Stimulated activated effector memory CD8-positive, alpha-beta T cell treated with anti-CD3 and anti-CD28 coated beads, Interleukin-12 subunit alpha, Interleukin-12 subunit beta, amount 100 ng/mL, for 72 hours (primary cell): ENCODE data around the gene SLC6A2.
A peak's percentile ranks its signal among the peaks of the same experiment; 100 is the strongest.

ENCODE experiments used
- ATAC-seq: fragments of 150-1000 bp; cut with Tn5 transposase; 2 replicates; pipeline ENCODE4 v1.10.0; 2021
- DNase-seq, 2 donors: peaks; one replicate each; pipeline ENCODE4 v3.0.0; 2021 to 2022; ENCODE audit warnings: low spot score in 2 of 2
- H3K27ac Mint-ChIP-seq: one replicate; pipeline ENCODE4 v1.8.0; 2022; ENCODE audit warnings: mild to moderate bottlenecking, mixed read lengths
- H3K36me3 Mint-ChIP-seq: one replicate; pipeline ENCODE4 v1.8.0; 2022; ENCODE audit warnings: mild to moderate bottlenecking, mixed read lengths
- H3K4me1 Mint-ChIP-seq: one replicate; pipeline ENCODE4 v1.8.0; 2022; ENCODE audit warnings: mixed read lengths
- H3K4me3 Mint-ChIP-seq: one replicate; pipeline ENCODE4 v1.8.0; 2022; ENCODE audit warnings: mild to moderate bottlenecking, mixed read lengths
- H3K9me3 Mint-ChIP-seq: one replicate; pipeline ENCODE4 v1.8.0; 2022; ENCODE audit warnings: mixed read lengths

SLC6A2 gene

DNA sequence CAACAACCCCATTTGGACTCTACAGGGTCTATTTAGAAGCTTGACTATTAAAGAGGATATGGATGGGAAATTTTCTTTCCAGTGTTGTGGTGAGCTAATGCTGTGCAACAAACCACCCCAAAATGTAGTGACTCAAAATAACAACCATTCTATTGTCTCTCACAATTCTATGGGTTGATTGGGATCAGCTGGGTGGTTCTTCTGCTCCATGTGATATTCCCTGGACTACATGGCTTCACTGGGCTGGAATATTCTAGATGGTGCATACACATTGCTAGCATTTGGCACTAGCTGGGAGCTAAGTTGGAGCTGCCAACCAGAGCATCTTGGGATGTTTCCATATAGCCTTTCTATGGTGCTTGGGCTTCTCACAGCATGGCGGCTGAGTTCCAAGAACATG, 30.2 kb downstream of the SLC6A2 start:
- DNase-seq (no peak), ATAC-seq (no peak)
- Mint-ChIP-seq H3K4me1 (no peaks in the 10 kb centered on the region), H3K9me3 (no peaks in the 10 kb centered on the region), H3K27ac (no peak overlapping the region), H3K36me3 (no peaks in the 10 kb centered on the region), H3K4me3 (no peak overlapping the region)

DNA sequence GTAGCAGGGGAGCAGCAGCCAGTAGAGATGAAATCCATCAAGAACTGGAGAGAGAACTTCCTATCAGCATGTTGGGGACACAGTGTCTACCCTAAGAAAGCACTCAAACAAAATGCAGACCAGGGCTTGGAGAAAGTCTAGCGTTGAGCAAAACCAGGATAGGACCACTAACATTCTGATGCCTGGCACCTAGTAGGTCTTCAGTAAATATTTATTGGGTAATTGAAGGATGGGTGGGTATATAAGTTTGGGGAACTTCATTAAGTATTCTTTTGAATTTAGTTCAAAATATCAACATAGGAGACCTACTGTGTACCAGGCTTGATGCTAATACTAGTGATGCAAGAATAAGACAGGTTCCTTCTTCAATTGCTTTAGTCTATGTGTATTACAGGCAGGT, 30.9 kb downstream of the SLC6A2 start:
- Mint-ChIP-seq H3K4me3 (no peak overlapping the region), H3K9me3 (no peaks in the 10 kb centered on the region), H3K27ac (no peak overlapping the region), H3K36me3 (no peaks in the 10 kb centered on the region), H3K4me1 (no peaks in the 10 kb centered on the region)
- ATAC-seq (no peak), DNase-seq (no peak)

DNA sequence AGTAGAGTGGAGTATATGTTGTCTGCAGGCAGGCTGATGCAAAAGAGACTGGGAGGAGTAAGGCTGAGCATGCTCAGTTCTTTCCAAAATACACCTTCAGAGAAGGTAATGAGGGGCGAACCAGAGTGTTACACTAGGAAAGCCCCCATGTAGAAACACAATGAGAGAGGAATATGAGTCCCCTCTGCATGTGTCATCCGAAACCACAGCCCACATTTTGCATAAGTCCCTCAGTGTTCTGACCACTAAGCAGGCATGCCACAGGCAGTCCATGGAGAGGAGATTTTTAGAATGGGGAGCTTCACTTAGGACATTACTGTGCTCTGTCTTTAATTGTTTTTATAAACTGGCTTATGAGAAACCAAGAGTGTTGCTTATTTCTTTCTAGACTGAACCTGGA, 32.0 kb downstream of the SLC6A2 start:
- ATAC-seq (no peak), DNase-seq (no peak)
- H3K9me3 Mint-ChIP-seq: no peaks in the 10 kb centered on the region
- no peaks in the 10 kb centered on the region for H3K36me3 Mint-ChIP-seq
- no peak overlapping the region for H3K27ac Mint-ChIP-seq
- no peaks in the 10 kb centered on the region for H3K4me1 Mint-ChIP-seq
- H3K4me3 Mint-ChIP-seq: no peak overlapping the region

DNA sequence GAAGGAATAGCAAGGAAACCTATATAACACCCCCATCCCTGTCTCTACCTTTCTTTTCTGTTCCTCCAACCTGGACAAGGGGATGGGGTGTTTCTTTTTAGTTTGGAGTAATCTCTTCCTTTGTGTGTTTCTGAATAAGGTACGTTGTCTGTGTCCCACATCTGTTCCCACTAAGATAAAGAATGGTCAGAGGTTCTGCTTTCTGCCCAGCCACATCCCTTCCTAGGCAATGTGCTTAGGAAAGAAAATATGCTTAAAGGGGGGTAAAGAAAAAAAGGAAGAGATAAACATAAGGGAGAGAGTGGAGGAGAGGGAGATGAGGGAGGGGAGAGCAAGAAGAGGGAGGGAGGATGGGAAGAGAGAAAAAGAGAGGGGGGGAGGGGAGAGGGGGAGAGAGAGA, 35.1 kb downstream of the SLC6A2 start:
- no peak overlapping the region for H3K27ac Mint-ChIP-seq
- H3K36me3 Mint-ChIP-seq: no peaks in the 10 kb centered on the region
- H3K9me3 Mint-ChIP-seq: no peaks in the 10 kb centered on the region
- no peak for DNase-seq
- no peaks in the 10 kb centered on the region for H3K4me1 Mint-ChIP-seq
- ATAC-seq: no peak
- H3K4me3 Mint-ChIP-seq: no peak overlapping the region

- H3K27ac Mint-ChIP-seq: no peak overlapping the region
- H3K4me3 Mint-ChIP-seq: no peak overlapping the region
- H3K36me3 Mint-ChIP-seq: no peaks in the 10 kb centered on the region
- ATAC-seq: no peak
- no peaks in the 10 kb centered on the region for H3K4me1 Mint-ChIP-seq
- H3K9me3 Mint-ChIP-seq: no peaks in the 10 kb centered on the region
- DNase-seq: no peak
Measured at GRCh38 chr16:55691771-55692170, 36.0 kb downstream of the SLC6A2 start.

- Mint-ChIP-seq H3K36me3 (no peaks in the 10 kb centered on the region), H3K27ac (no peak overlapping the region), H3K4me1 (no peaks in the 10 kb centered on the region), H3K4me3 (no peak overlapping the region), H3K9me3 (no peaks in the 10 kb centered on the region)
- ATAC-seq (no peak), DNase-seq (no peak)
Measured at GRCh38 chr16:55695595-55695994, 39.8 kb downstream of the SLC6A2 start.

DNA sequence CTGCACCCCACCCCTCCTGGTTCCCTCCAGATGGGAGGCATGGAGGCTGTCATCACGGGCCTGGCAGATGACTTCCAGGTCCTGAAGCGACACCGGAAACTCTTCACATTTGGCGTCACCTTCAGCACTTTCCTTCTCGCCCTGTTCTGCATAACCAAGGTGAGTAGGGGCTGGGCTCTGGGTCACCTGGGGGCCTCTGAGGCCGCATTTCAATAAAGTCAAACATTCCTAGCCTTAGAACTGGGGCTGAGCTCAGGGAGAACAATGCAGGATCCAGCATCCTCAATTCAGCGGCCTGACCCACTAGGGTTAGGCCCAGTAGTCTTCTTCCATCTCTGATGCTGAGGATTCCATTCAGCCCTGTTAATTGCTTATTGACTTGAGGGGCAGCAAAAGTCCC, 42.1 kb downstream of the SLC6A2 start:
- Mint-ChIP-seq H3K27ac (no peak overlapping the region), H3K4me3 (no peak overlapping the region), H3K36me3 (no peaks in the 10 kb centered on the region), H3K4me1 (peaks cover 8% of the 10 kb centered on the region), H3K9me3 (no peaks in the 10 kb centered on the region)
- DNase-seq (no peak), ATAC-seq (no peak)

GRCh38 chr16:55698331-55698730, 42.5 kb downstream of the SLC6A2 start:
- ATAC-seq: no peak
- no peaks in the 10 kb centered on the region for H3K36me3 Mint-ChIP-seq
- no peak for DNase-seq
- no peaks in the 10 kb centered on the region for H3K9me3 Mint-ChIP-seq
- H3K4me1 Mint-ChIP-seq: peaks cover 12% of the 10 kb centered on the region
- H3K27ac Mint-ChIP-seq: no peak overlapping the region
- H3K4me3 Mint-ChIP-seq: no peak overlapping the region

- DNase-seq: no peak
- Mint-ChIP-seq H3K4me3 (no peak overlapping the region), H3K36me3 (no peaks in the 10 kb centered on the region), H3K4me1 (peaks cover 14% of the 10 kb centered on the region), H3K9me3 (no peaks in the 10 kb centered on the region), H3K27ac (no peak overlapping the region)
- ATAC-seq: no peak
Measured at GRCh38 chr16:55698946-55699345, 43.2 kb downstream of the SLC6A2 start.

- DNase-seq (no peak), ATAC-seq (peak; percentile 12)
- H3K9me3 Mint-ChIP-seq: no peaks in the 10 kb centered on the region
- H3K4me1 Mint-ChIP-seq: peaks cover 14% of the 10 kb centered on the region
- H3K36me3 Mint-ChIP-seq: no peaks in the 10 kb centered on the region
- H3K27ac Mint-ChIP-seq: no peak overlapping the region
- no peak overlapping the region for H3K4me3 Mint-ChIP-seq
Measured at GRCh38 chr16:55699616-55700015, 43.8 kb downstream of the SLC6A2 start.

- no peaks in the 10 kb centered on the region for H3K36me3 Mint-ChIP-seq
- no peak overlapping the region for H3K4me3 Mint-ChIP-seq
- ATAC-seq (no peak), DNase-seq (no peak)
- H3K27ac Mint-ChIP-seq: no peak overlapping the region
- peaks cover 14% of the 10 kb centered on the region for H3K4me1 Mint-ChIP-seq
- no peaks in the 10 kb centered on the region for H3K9me3 Mint-ChIP-seq
Measured at GRCh38 chr16:55700067-55700466, 44.3 kb downstream of the SLC6A2 start.

DNA sequence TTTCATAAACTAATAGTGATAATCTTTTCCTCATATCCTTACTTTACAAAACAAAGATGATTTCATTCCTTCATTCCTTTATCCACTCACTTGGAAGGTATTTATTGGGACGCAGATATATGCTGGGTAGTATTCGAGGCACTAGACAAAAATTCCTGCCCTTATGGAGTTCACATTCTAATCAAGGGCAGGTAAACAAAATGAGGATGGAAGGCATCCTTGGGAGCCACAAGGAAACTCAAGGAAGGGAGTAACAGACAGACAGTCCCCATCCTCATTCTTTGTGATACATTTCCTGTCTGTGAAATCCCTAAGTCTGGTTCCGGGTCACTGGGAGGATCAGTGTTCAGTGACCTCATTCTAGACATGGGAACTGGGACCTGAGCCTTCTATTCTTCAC, 45.2 kb downstream of the SLC6A2 start:
- Mint-ChIP-seq H3K27ac (no peak overlapping the region), H3K4me1 (peaks cover 14% of the 10 kb centered on the region), H3K9me3 (no peaks in the 10 kb centered on the region), H3K36me3 (no peaks in the 10 kb centered on the region), H3K4me3 (no peak overlapping the region)
- DNase-seq: no peak
- no peak for ATAC-seq

DNA sequence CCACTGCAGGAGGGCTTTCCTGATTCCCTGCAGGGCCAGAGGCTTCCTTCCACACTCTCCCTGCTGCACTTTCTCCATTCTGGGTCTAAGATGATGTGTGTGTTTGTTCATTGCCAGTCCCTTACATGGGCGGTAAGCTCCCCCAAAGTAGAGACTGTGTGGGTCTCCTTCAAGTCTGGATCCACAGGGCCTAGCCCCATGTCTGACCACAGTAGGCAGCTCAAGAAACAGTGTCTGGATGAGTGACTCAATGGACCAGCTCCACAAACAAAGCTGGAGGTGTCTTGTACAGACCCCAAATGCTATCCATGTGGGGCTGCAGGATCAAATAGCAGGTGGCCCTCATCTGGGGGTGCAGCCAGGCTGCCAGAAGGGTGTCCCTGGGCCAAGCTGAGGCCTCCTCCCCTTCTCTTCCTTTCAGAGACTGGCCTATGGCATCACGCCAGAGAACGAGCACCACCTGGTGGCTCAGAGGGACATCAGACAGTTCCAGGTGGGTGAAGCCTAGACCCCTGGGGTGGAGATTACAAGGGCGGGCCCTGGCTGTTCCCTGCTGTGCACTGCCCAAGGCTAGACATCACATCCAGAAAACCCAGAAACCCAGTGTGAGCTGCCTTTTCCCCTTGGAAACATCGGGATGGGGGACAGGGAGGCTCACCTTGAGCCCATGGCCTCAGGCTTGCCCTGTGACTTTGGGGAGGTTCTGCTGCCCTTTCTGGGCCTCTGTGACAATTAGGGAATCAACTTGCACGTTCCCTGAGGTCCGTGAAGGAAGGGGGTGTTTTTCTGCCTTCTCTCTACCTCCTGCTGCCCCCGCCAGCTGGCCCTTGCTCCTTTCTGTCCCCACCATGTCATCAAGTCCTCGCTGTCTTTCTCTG, 45.9 kb downstream of the SLC6A2 start:
- peaks cover 14% of the 10 kb centered on the region for H3K4me1 Mint-ChIP-seq
- no peak overlapping the region for H3K4me3 Mint-ChIP-seq
- DNase-seq (peak; percentile 10 to 65), ATAC-seq (peak; percentile 64)
- no peaks in the 10 kb centered on the region for H3K36me3 Mint-ChIP-seq
- H3K27ac Mint-ChIP-seq: no peak overlapping the region
- no peaks in the 10 kb centered on the region for H3K9me3 Mint-ChIP-seq

GRCh38 chr16:55703003-55704001, 47.5 kb downstream of the SLC6A2 start:
- DNase-seq (no peak), ATAC-seq (peak; percentile 37)
- Mint-ChIP-seq H3K4me1 (peaks cover 14% of the 10 kb centered on the region), H3K9me3 (no peaks in the 10 kb centered on the region), H3K27ac (peak overlapping the region; percentile 63), H3K36me3 (no peaks in the 10 kb centered on the region), H3K4me3 (no peak overlapping the region)

DNA sequence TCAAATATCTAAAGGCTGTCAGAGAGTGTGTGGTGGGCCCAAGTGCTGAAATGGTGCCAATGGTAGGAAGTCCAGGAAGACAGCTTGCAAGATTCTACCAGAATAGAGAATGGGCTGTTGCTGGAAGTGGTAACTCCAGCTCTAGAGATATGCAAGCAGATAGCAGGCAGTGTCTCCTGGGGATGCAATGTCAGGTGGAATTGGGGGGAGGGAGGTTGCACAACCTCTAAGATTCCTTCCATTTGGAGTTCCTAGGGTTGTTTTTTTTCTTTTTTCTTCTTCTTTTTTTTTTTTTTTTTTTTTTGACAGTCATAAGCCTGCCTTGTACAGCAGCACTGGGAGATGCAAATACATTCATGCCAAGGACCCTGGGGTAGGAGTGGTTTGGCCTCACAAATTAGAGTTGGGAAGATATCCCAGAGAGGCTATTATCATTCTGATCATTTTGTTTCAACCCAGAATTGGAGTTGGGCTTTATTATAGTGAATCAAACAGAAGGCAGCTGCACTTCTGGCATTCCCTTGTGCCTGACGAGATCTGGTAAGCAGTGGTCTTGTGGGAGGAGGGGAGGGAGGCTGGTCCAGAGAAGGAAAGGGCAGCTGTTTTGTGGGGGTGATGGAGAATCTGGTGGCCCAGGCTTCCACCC, 51.1 kb downstream of the SLC6A2 start:
- H3K27ac Mint-ChIP-seq: no peak overlapping the region
- H3K9me3 Mint-ChIP-seq: no peaks in the 10 kb centered on the region
- DNase-seq (no peak), ATAC-seq (no peak)
- peaks cover 14% of the 10 kb centered on the region for H3K4me1 Mint-ChIP-seq
- no peak overlapping the region for H3K4me3 Mint-ChIP-seq
- H3K36me3 Mint-ChIP-seq: no peaks in the 10 kb centered on the region
